ENCODE data around the gene RHOBTB3. TPM values are rescaled to one million over a fixed set of nuclear protein-coding genes. Genes with fewer than 3 reads are reported as not detected.

The RHOBTB3 gene
- total RNA-seq, 6 donors from 2014 or later: 42.4 to 104 (median 60.9) TPM

- DNase-seq: no peak
- no peaks in the 10 kb centered on the region for H3K4me1 ChIP-seq
- no peak for ATAC-seq (ENCODE audit: low FRiP score in 2 of 2)
- no peak overlapping the region for H3K27ac ChIP-seq
- TF ChIP-seq, protein P1, sequence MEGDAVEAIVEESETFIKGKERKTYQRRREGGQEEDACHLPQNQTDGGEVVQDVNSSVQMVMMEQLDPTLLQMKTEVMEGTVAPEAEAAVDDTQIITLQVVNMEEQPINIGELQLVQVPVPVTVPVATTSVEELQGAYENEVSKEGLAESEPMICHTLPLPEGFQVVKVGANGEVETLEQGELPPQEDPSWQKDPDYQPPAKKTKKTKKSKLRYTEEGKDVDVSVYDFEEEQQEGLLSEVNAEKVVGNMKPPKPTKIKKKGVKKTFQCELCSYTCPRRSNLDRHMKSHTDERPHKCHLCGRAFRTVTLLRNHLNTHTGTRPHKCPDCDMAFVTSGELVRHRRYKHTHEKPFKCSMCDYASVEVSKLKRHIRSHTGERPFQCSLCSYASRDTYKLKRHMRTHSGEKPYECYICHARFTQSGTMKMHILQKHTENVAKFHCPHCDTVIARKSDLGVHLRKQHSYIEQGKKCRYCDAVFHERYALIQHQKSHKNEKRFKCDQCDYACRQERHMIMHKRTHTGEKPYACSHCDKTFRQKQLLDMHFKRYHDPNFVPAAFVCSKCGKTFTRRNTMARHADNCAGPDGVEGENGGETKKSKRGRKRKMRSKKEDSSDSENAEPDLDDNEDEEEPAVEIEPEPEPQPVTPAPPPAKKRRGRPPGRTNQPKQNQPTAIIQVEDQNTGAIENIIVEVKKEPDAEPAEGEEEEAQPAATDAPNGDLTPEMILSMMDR (IDR thresholded peaks at IDR 0.05): no peak
- TF ChIP-seq EP300 (IDR thresholded peaks at IDR 0.05): no peak
- TF ChIP-seq POLR2A (IDR thresholded peaks at IDR 0.05): no peak
- no peak for TF ChIP-seq POLR2AphosphoS5 (IDR thresholded peaks at IDR 0.05)
- no peak overlapping the region for H3K4me3 ChIP-seq
- H3K36me3 ChIP-seq: peaks cover 0 to 1% (median under 1%) of the 10 kb centered on the region in 4 donors
- H3K9me3 ChIP-seq: no peaks in the 10 kb centered on the region
- WGBS, 2 donors: 90 to 95% methylated on average over 2 of the region's 2 CpGs
- no peaks in the 10 kb centered on the region for H3K27me3 ChIP-seq
Observed at GRCh38 chr5:95798048-95798447, 66.9 kb downstream of the RHOBTB3 start.

DNA sequence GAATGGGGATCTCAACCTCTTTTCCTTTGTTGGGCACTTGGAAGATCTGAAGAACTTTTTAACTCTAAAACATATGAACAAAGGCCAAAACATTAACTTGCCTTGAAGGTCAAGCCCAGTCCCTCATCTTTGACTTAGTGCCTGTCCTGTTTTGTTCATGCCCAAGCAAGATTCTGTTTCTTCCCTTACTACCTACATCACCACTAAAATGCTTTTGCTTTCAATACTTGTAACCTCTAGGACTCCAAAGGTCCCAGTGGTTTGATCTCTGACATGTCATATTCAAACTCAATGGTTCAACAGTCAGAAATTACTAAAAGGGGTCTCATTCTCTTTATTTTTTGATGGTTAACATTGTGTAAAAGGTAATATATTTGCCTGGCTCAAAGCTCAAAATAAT is 67.4 kb downstream of the RHOBTB3 start:
- Histone ChIP-seq H3K4me1 (no peaks in the 10 kb centered on the region), H3K27ac (no peak overlapping the region), H3K36me3 (no peaks in the 10 kb centered on the region), H3K9me3 (no peaks in the 10 kb centered on the region), H3K4me3 (no peak overlapping the region), H3K27me3 (no peaks in the 10 kb centered on the region)
- TF ChIP-seq POLR2AphosphoS5 (IDR thresholded peaks at IDR 0.05) (no peak), POLR2A (IDR thresholded peaks at IDR 0.05) (no peak), EP300 (IDR thresholded peaks at IDR 0.05) (no peak)
- TF ChIP-seq, protein P1 (IDR thresholded peaks at IDR 0.05): no peak
- DNase-seq (no peak), ATAC-seq (ENCODE audit: low FRiP score in 2 of 2) (no peak)

GRCh38 chr5:95799191-95799835 is 68.2 kb downstream of the RHOBTB3 start:
- H3K4me3 ChIP-seq: no peak overlapping the region
- no peak for ATAC-seq (ENCODE audit: low FRiP score in 2 of 2)
- no peak overlapping the region for H3K27ac ChIP-seq
- no peaks in the 10 kb centered on the region for H3K9me3 ChIP-seq
- H3K36me3 ChIP-seq: no peaks in the 10 kb centered on the region
- DNase-seq: no peak
- H3K4me1 ChIP-seq: no peaks in the 10 kb centered on the region
- H3K27me3 ChIP-seq: no peaks in the 10 kb centered on the region
- TF ChIP-seq, protein P1 (IDR thresholded peaks at IDR 0.05): no peak
- TF ChIP-seq POLR2AphosphoS5 (IDR thresholded peaks at IDR 0.05) (no peak), POLR2A (IDR thresholded peaks at IDR 0.05) (no peak), EP300 (IDR thresholded peaks at IDR 0.05) (no peak)
- 90 to 95% methylated on average over 4 of the region's 4 CpGs for WGBS, 2 donors

DNA sequence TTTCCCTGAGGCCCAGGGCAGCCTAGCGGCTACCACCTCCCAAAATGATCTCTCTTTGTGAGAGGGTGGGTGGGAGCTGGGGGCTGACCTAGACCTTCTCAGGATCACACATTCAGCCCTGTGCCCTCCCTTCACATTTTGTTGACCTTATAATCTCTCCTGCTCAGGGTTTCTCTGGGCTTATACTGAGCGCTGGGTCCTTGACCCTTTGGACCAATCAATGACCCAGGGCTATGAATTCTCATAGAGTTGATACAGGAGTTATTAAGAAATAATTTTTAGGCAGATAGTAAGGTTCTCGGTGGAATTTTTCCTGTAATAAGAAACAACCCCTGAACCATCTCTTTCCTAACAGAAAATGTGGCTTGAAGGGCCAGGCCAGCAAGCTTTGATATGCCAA is 69.4 kb downstream of the RHOBTB3 start:
- WGBS, 2 donors: 97 to 100% methylated on average over 3 of the region's 3 CpGs
- H3K27me3 ChIP-seq: no peaks in the 10 kb centered on the region
- ATAC-seq (ENCODE audit: low FRiP score in 2 of 2): no peak

More for the DNA sequence above, 69.4 kb downstream of the RHOBTB3 start:
- no peak for DNase-seq
- no peaks in the 10 kb centered on the region for H3K4me1 ChIP-seq
- H3K4me3 ChIP-seq: no peak overlapping the region
- no peak overlapping the region for H3K27ac ChIP-seq
- TF ChIP-seq EP300 (IDR thresholded peaks at IDR 0.05) (no peak), POLR2AphosphoS5 (IDR thresholded peaks at IDR 0.05) (no peak), POLR2A (IDR thresholded peaks at IDR 0.05) (no peak)
- TF ChIP-seq, protein P1 (IDR thresholded peaks at IDR 0.05): no peak
- peaks cover 0 to 4% (median 0%) of the 10 kb centered on the region in 4 donors for H3K9me3 ChIP-seq
- H3K36me3 ChIP-seq: no peaks in the 10 kb centered on the region
